Uterine smooth muscle cell (primary cell): ENCODE data around the gene WFDC10B. TPM values are rescaled to one million over a fixed set of nuclear protein-coding genes. Genes with fewer than 3 reads are reported as not detected.

Experiments used
- total RNA-seq: library from RNA; depleted of rRNA; stranded (reverse); fragments of >200 nt; gene quantifications from 2 replicates; pipeline ENCODE4 v1.2.3, GENCODE V29; 2014

The WFDC10B gene
- not detected in 2 replicates for total RNA-seq

GRCh38 chr20:45704969-45705637 is at the start of gene WFDC10B:
WFDC10B (minus strand) TSS chr20:45705019; CDS start chr20:45685992, 19,027 bp downstream.

GRCh38 chr20:45722047-45722446 is 17.2 kb upstream of the WFDC10B start, which contains the start of gene SPINT4:
SPINT4 (plus strand) TSS chr20:45722347; CDS start chr20:45722368, 21 bp downstream.

GRCh38 chr20:45701873-45702272 is 2.9 kb downstream of the WFDC10B start, which contains the start of gene WFDC13:
WFDC13 (plus strand) TSS chr20:45702038; CDS start chr20:45702124, 86 bp downstream.

GRCh38 chr20:45670139-45670538 is 34.7 kb downstream of the WFDC10B start, which contains the start of gene WFDC11:
WFDC11 (minus strand) TSS chr20:45670239; CDS start chr20:45650600, 19,639 bp downstream.

Other genes with a start within 250 kb of the WFDC10B start
- gene WFDC2, start 235.3 kb downstream of the WFDC10B start, total RNA-seq, result not detected in 2 replicates
- not detected in 2 replicates for gene SPINT3, start 189.4 kb downstream of the WFDC10B start, total RNA-seq
- gene WFDC6, start 165.5 kb downstream of the WFDC10B start, total RNA-seq, result not detected in 2 replicates
- not detected in 2 replicates for gene EPPIN, start 157.6 kb downstream of the WFDC10B start, total RNA-seq
- gene WFDC8, start 125.7 kb downstream of the WFDC10B start, total RNA-seq, result not detected in 2 replicates
- not detected in 2 replicates for gene WFDC10A, start 75.3 kb downstream of the WFDC10B start, total RNA-seq
- not detected in 2 replicates for gene WFDC9, start 73.7 kb downstream of the WFDC10B start, total RNA-seq
- not detected in 2 replicates for gene WFDC11, start 34.8 kb downstream of the WFDC10B start, total RNA-seq
- not detected in 2 replicates for gene WFDC13, start 3.0 kb downstream of the WFDC10B start, total RNA-seq
- not detected in 2 replicates for gene SPINT4, start 17.3 kb upstream of the WFDC10B start, total RNA-seq
- gene WFDC3, start 86.9 kb upstream of the WFDC10B start, total RNA-seq, result 0.44 and 0.50 TPM in 2 replicates
- 18.5 and 27.4 TPM in 2 replicates for gene DNTTIP1, start 86.9 kb upstream of the WFDC10B start, total RNA-seq
- 17.6 and 46.8 TPM in 2 replicates for gene UBE2C, start 107.6 kb upstream of the WFDC10B start, total RNA-seq
- gene TNNC2, start 122.3 kb upstream of the WFDC10B start, total RNA-seq, result 0.12 and 0.44 TPM in 2 replicates
- gene SNX21, start 128.8 kb upstream of the WFDC10B start, total RNA-seq, result 58.0 and 65.3 TPM in 2 replicates
- 33.4 and 41.5 TPM in 2 replicates for gene ACOT8, start 152.4 kb upstream of the WFDC10B start, total RNA-seq
- 4.9 and 5.4 TPM in 2 replicates for gene ZSWIM3, start 152.6 kb upstream of the WFDC10B start, total RNA-seq
- 3.3 and 4.0 TPM in 2 replicates for gene ZSWIM1, start 176.2 kb upstream of the WFDC10B start, total RNA-seq
- gene SPATA25, start 182.6 kb upstream of the WFDC10B start, total RNA-seq, result 0.62 and 1.5 TPM in 2 replicates
- 6.1 and 6.5 TPM in 2 replicates for gene NEURL2, start 186.2 kb upstream of the WFDC10B start, total RNA-seq
- gene CTSA, start 186.3 kb upstream of the WFDC10B start, total RNA-seq, result 50.4 and 69.5 TPM in 2 replicates
- 7.0 and 23.5 TPM in 2 replicates for gene PLTP, start 207.1 kb upstream of the WFDC10B start, total RNA-seq
- 11.5 and 12.9 TPM in 2 replicates for gene PCIF1, start 229.7 kb upstream of the WFDC10B start, total RNA-seq